ENCODE results near the gene ZCRB1. TPM values are rescaled to one million over a fixed set of nuclear protein-coding genes. Genes with fewer than 3 reads are reported as not detected.

Gene ZCRB1
- total and polyA plus RNA-seq, 2 experiments from 2014 or later: 18.1 to 256 TPM

Small RNA genes lying within 50 kb of the gene (microRNA-seq; reads per million reads assigned to microRNA genes)
- not detected for gene MIR7851

Small RNA genes lying within 50 kb of the gene (small RNA-seq; reads per million reads assigned to genes)
- gene MIR7851 (ENCODE audit: low replicate concordance): not detected
- not detected for gene RF00090 (ENCODE audit: low replicate concordance)

Other genes starting within 250 kb of the ZCRB1 start
- gene GXYLT1, start 181.2 kb downstream of the ZCRB1 start, total RNA-seq (2014; rRNA removed; shearing (Covaris generic)): 9.9 and 13.4 TPM in 2 replicates
- gene GXYLT1, start 181.2 kb downstream of the ZCRB1 start, polyA plus RNA-seq (2016; fragmentation: Nextera tagmentation; extraction: Ambion mirVana): 3.7 and 3.9 TPM in 2 replicates
- gene YAF2, start 87.8 kb downstream of the ZCRB1 start, total RNA-seq (2014; rRNA removed; shearing (Covaris generic)): 1.0 and 9.4 TPM in 2 replicates
- gene YAF2, start 87.8 kb downstream of the ZCRB1 start, polyA plus RNA-seq (2016; fragmentation: Nextera tagmentation; extraction: Ambion mirVana): 1.0 and 1.3 TPM in 2 replicates
- gene PPHLN1, start 73 bp upstream of the ZCRB1 start, total RNA-seq (2014; rRNA removed; shearing (Covaris generic)): 69.6 and 93.0 TPM in 2 replicates
- 90.0 and 103 TPM in 2 replicates for gene PPHLN1, start 73 bp upstream of the ZCRB1 start, polyA plus RNA-seq (2016; fragmentation: Nextera tagmentation; extraction: Ambion mirVana)